Endodermal cell (in vitro differentiated cells): ENCODE data around the gene DCST2. TPM values are rescaled to one million over a fixed set of nuclear protein-coding genes. Genes with fewer than 3 reads are reported as not detected.

Source experiments
- DNase-seq: peaks from one replicate; pipeline ENCODE4 v3.0.0-alpha.2; 2017
- H3K27ac ChIP-seq: 2 replicates; pipeline ENCODE4 v1.5.1; 2013; ENCODE audit warnings: mild to moderate bottlenecking, low read depth, low read length, moderate library complexity
- H3K27me3 ChIP-seq: 2 replicates; pipeline ENCODE4 v1.6.1; 2013; ENCODE audit warnings: mild to moderate bottlenecking, low read length, moderate library complexity; ENCODE audit not compliant: insufficient read depth, control insufficient read depth, poor library complexity, severe bottlenecking
- H3K36me3 ChIP-seq: 2 replicates; pipeline ENCODE4 v1.7.0; 2013; ENCODE audit warnings: mild to moderate bottlenecking, low read length, moderate library complexity; ENCODE audit not compliant: control insufficient read depth, insufficient read depth
- H3K4me1 ChIP-seq: one replicate; pipeline ENCODE4 v1.7.0; 2013; ENCODE audit warnings: low read length; ENCODE audit not compliant: control insufficient read depth, insufficient read depth
- H3K4me3 ChIP-seq: 2 replicates; pipeline ENCODE4 v1.5.1; 2013; ENCODE audit warnings: mild to moderate bottlenecking, low read length, moderate library complexity
- H3K9ac ChIP-seq: 2 replicates; pipeline ENCODE4 v1.6.1; 2013; ENCODE audit warnings: mild to moderate bottlenecking, low read length, moderate library complexity; ENCODE audit not compliant: poor library complexity, severe bottlenecking; ENCODE audit errors: extremely low read depth
- H3K9me3 ChIP-seq: 2 replicates; pipeline ENCODE4 v1.6.1; 2013; ENCODE audit warnings: mild to moderate bottlenecking, low read length, moderate library complexity; ENCODE audit not compliant: control insufficient read depth
- H3K27ac Mint-ChIP-seq: 2 replicates; pipeline ENCODE4 v1.8.0; 2020; ENCODE audit warnings: mixed read lengths
- H3K27me3 Mint-ChIP-seq: 2 replicates; pipeline ENCODE4 v1.8.0; 2021; ENCODE audit warnings: mild to moderate bottlenecking, mixed read lengths; ENCODE audit not compliant: insufficient read depth
- H3K36me3 Mint-ChIP-seq: 2 replicates; pipeline ENCODE4 v1.8.0; 2020; ENCODE audit warnings: low read depth, mixed read lengths
- H3K4me1 Mint-ChIP-seq: 2 replicates; pipeline ENCODE4 v1.8.0; 2020; ENCODE audit warnings: mixed read lengths
- H3K4me3 Mint-ChIP-seq: 2 replicates; pipeline ENCODE4 v1.8.0; 2020; ENCODE audit warnings: mild to moderate bottlenecking, moderate library complexity, mixed read lengths
- H3K9me3 Mint-ChIP-seq: 2 replicates; pipeline ENCODE4 v1.8.0; 2020; ENCODE audit warnings: mild to moderate bottlenecking, mixed read lengths
- CTCF ChIP-seq: fragments of 200-600 bp; sonication (generic); conservative IDR thresholded peaks from 2 replicates; pipeline ENCODE4 v1.5.0; 2021; ENCODE audit warnings: antibody characterized with exemption, mild to moderate bottlenecking
- WGBS, 2 experiments: methylation state at CpG; one replicate each; pipeline versions ENCODE4 v1.1.5 to v1.1.7; 2013; ENCODE audit warnings: missing lambda C conversion rate in 2 of 2, mixed read lengths in 1 of 2; ENCODE audit not compliant: insufficient coverage in 1 of 2, insufficient read length in 1 of 2; 5-methylcytosine and 5-hydroxymethylcytosine counted together
- total RNA-seq, 2 donors: library from RNA; stranded (reverse); fragmentation: NEBNext Ultra II Directional in 1 of 2; extraction: Animal tissue kit (Norgen Biotek cat#: 25700) in 1 of 2; gene quantifications; 2 replicates in 1 of 2; 3 replicates in 1 of 2; pipeline ENCODE4 v1.2.1, GENCODE V29; 2021

Gene DCST2
- total RNA-seq, 2 donors from 2014 or later, result 0.44 to 2.0 TPM

GRCh38 chr1:155079210-155079486 is 45.6 kb upstream of the DCST2 start:
- peaks cover 54% of the 10 kb centered on the region for H3K27me3 ChIP-seq
- no peaks in the 10 kb centered on the region for H3K9me3 Mint-ChIP-seq
- peaks cover 25% of the 10 kb centered on the region for H3K4me1 Mint-ChIP-seq
- 0 to 13% methylated on average over 6 to 10 of the region's 10 CpGs for WGBS, 2 experiments
- peaks cover 84% of the 10 kb centered on the region for H3K27me3 Mint-ChIP-seq
- peak overlapping the region; percentile 57 for H3K4me3 Mint-ChIP-seq
- H3K4me3 ChIP-seq, result peak overlapping the region; percentile 68
- no peak for TF ChIP-seq CTCF
- H3K9me3 ChIP-seq, result no peaks in the 10 kb centered on the region
- no peaks in the 10 kb centered on the region for H3K4me1 ChIP-seq
- DNase-seq, result no peak
- no peak overlapping the region for H3K27ac ChIP-seq
- H3K27ac Mint-ChIP-seq, result no peak overlapping the region
- H3K9ac ChIP-seq, result no peak overlapping the region
- no peaks in the 10 kb centered on the region for H3K36me3 ChIP-seq
- H3K36me3 Mint-ChIP-seq, result no peaks in the 10 kb centered on the region

GRCh38 chr1:155078469-155079209 is 45.1 kb upstream of the DCST2 start, which contains the start of gene EFNA3:
EFNA3 (plus strand) TSS chr1:155078837; CDS start chr1:155078942, 105 bp downstream.
- Mint-ChIP-seq H3K27ac (peak within 1 kb of the TSS; percentile 55), H3K27me3 (peaks cover 83% of the 10 kb centered on the region), H3K36me3 (no peaks in the 10 kb centered on the region), H3K9me3 (no peaks in the 10 kb centered on the region), H3K4me3 (peak within 1 kb of the TSS; percentile 57), H3K4me1 (peaks cover 25% of the 10 kb centered on the region)
- TF ChIP-seq CTCF, result no peak
- Histone ChIP-seq H3K36me3 (no peaks in the 10 kb centered on the region), H3K9me3 (no peaks in the 10 kb centered on the region), H3K9ac (no peak within 1 kb of the TSS), H3K4me1 (no peaks in the 10 kb centered on the region), H3K27ac (no peak within 1 kb of the TSS), H3K27me3 (peaks cover 52% of the 10 kb centered on the region), H3K4me3 (peak within 1 kb of the TSS; percentile 68)
- 1 to 2% methylated on average over 11 to 59 of the region's 59 CpGs for WGBS, 2 experiments
- peak; percentile 86 for DNase-seq

- Mint-ChIP-seq H3K27ac (no peak overlapping the region), H3K27me3 (peaks cover 82% of the 10 kb centered on the region), H3K36me3 (no peaks in the 10 kb centered on the region), H3K4me1 (peaks cover 29% of the 10 kb centered on the region), H3K9me3 (no peaks in the 10 kb centered on the region), H3K4me3 (peak overlapping the region; percentile 57)
- Histone ChIP-seq H3K4me1 (no peaks in the 10 kb centered on the region), H3K27ac (no peak overlapping the region), H3K27me3 (peaks cover 52% of the 10 kb centered on the region), H3K36me3 (no peaks in the 10 kb centered on the region), H3K4me3 (peak overlapping the region; percentile 67), H3K9ac (no peak overlapping the region), H3K9me3 (no peaks in the 10 kb centered on the region)
- TF ChIP-seq CTCF, result no peak
- 75 to 100% methylated on average over 2 to 4 of the region's 4 CpGs for WGBS, 2 experiments
- DNase-seq, result peak; percentile 52
Observed at GRCh38 chr1:155077758-155078445, 44.3 kb upstream of the DCST2 start.
